K562 (cell line): Measurements from ENCODE around the gene PTPRT. TPM values are rescaled to one million over a fixed set of nuclear protein-coding genes. Genes with fewer than 3 reads are reported as not detected.

Experiments used
- ATAC-seq: fragments of 200-7000 bp; cut with Tn5 transposase; 3 replicates; pipeline ENCODE4 v1.9.1; 2020; ENCODE audit warnings: moderate library complexity
- BruUV-seq: library from RNA; stranded (reverse); fragments of 400-500 nt; replicated peaks from 2 replicates; lab custom pipeline; 2021; lab: Mats Ljungman, UMichigan
- CTCF ChIA-PET: fragments of 300-600 bp; formaldehyde crosslinking; extraction: SDS; loops from one replicate; lab custom pipeline; 2021; ENCODE audit warnings: low intra/inter-chr PET ratio; lab: Yijun Ruan, JAX
- POLR2A ChIA-PET: fragments of 300-600, 350-650 bp; sonication (Branson Sonifier 250); formaldehyde crosslinking; extraction: SDS; loops from one replicate; lab custom pipeline; 2021; ENCODE audit warnings: antibody characterized with exemption, inconsistent platforms; lab: Yijun Ruan, JAX
- DNase-seq, 4 experiments: peaks; one replicate each; pipeline versions ENCODE4 v3.0.0 to v3.0.0-alpha.2; 2011 to 2018; ENCODE audit warnings: low spot score in 3 of 4, mixed read lengths in 3 of 4; ENCODE audit errors: extremely low read depth in 1 of 4
- FAIRE-seq: peaks from 2 replicates; lab custom pipeline; 2011; peaks lifted over from hg19 to GRCh38; lab: Jason Lieb, UNC
- H2AFZ ChIP-seq: 2 replicates; pipeline ENCODE4 v1.6.0; 2011; ENCODE audit warnings: low read depth, low read length, control low read depth, inconsistent platforms
- H3K27ac ChIP-seq: fragments of 200-600 bp; 3 replicates; pipeline ENCODE4 v1.8.0; 2011; ENCODE audit warnings: low read depth, mild to moderate bottlenecking, control low read depth, inconsistent platforms, low read length, moderate library complexity, mixed read lengths; ENCODE audit errors: extremely low read depth
- H3K27me3 ChIP-seq, 2 experiments: fragments of 300-600 bp in 1 of 2; 2 replicates in 1 of 2; 3 replicates in 1 of 2; pipeline versions ENCODE4 v1.6.0 to v1.8.0; 2011; ENCODE audit warnings: inconsistent platforms in 2 of 2, low read length in 2 of 2, mild to moderate bottlenecking in 1 of 2, mixed read lengths in 1 of 2, moderate library complexity in 1 of 2; ENCODE audit not compliant: control insufficient read depth in 2 of 2, insufficient read depth in 2 of 2
- H3K36me3 ChIP-seq: fragments of 300-600 bp; 3 replicates; pipeline ENCODE4 v1.8.0; 2011; ENCODE audit warnings: mild to moderate bottlenecking, low read length, inconsistent platforms; ENCODE audit not compliant: control insufficient read depth, insufficient read depth
- H3K4me1 ChIP-seq, 2 experiments: fragments of 200-600 bp in 1 of 2; replicated peaks in 1 of 2; 2 replicates in 1 of 2; 3 replicates in 1 of 2; pipeline versions ENCODE4 v1.5.1 to v1.8.0; 2011; ENCODE audit warnings: inconsistent platforms in 2 of 2, low read length in 2 of 2, mild to moderate bottlenecking in 1 of 2, mixed read lengths in 1 of 2, moderate library complexity in 1 of 2; ENCODE audit not compliant: control insufficient read depth in 2 of 2, insufficient read depth in 2 of 2
- H3K4me2 ChIP-seq: 2 replicates; pipeline ENCODE4 v1.6.1; 2011; ENCODE audit warnings: low read length, control low read depth, inconsistent platforms, mixed read lengths; ENCODE audit not compliant: insufficient read depth
- H3K4me3 ChIP-seq: fragments of 200-600 bp; sonication (generic), shearing (Covaris generic); 2 replicates; pipeline ENCODE4 v1.5.1; 2016; ENCODE audit warnings: control low read depth, inconsistent platforms
- H3K79me2 ChIP-seq: fragments of 200-600 bp; 3 replicates; pipeline ENCODE4 v1.8.0; 2011; ENCODE audit warnings: low read length, inconsistent platforms; ENCODE audit not compliant: control insufficient read depth, insufficient read depth
- H3K9ac ChIP-seq, 2 experiments: 2 replicates each; pipeline versions ENCODE4 v1.6.0 to v1.6.1; 2011; ENCODE audit warnings: low read depth in 2 of 2, low read length in 2 of 2, control low read depth in 1 of 2, inconsistent platforms in 1 of 2, mild to moderate bottlenecking in 1 of 2, mixed read lengths in 1 of 2; ENCODE audit not compliant: insufficient read depth in 1 of 2
- H3K9me1 ChIP-seq: one replicate; pipeline ENCODE4 v1.6.0; 2011; ENCODE audit warnings: inconsistent platforms, mild to moderate bottlenecking, low read length, moderate library complexity; ENCODE audit not compliant: control insufficient read depth, insufficient read depth
- H3K9me3 ChIP-seq: replicated peaks from 2 replicates; pipeline ENCODE4 v1.5.1; 2011; ENCODE audit warnings: low read depth, low read length, inconsistent platforms; ENCODE audit not compliant: control insufficient read depth, insufficient read depth
- H4K20me1 ChIP-seq: replicated peaks from 2 replicates; pipeline ENCODE4 v1.6.1; 2011; ENCODE audit warnings: low read length, inconsistent platforms, mixed read lengths; ENCODE audit not compliant: control insufficient read depth, insufficient read depth
- CHD4 ChIP-seq: fragments of 200-600 bp; sonication (generic); IDR thresholded peaks from 3 replicates; pipeline ENCODE4 v1.6.1; 2012; ENCODE audit warnings: low read depth, mild to moderate bottlenecking, mixed read lengths, low read length, inconsistent platforms; ENCODE audit not compliant: insufficient read depth, insufficient replicate concordance, poor library complexity, severe bottlenecking
- DIDO1 ChIP-seq: fragments of 450-650 bp; IDR thresholded peaks from 2 replicates; pipeline ENCODE4 v1.6.1; 2016; ENCODE audit warnings: low read depth, missing biosample characterization, missing genetic modification characterization
- E4F1 ChIP-seq: fragments of 250-450 bp; sonication (Bioruptor Pico); IDR thresholded peaks from 2 replicates; pipeline ENCODE4 v1.5.0; 2021; ENCODE audit warnings: mild to moderate bottlenecking, borderline replicate concordance
- FOXK2 ChIP-seq, 2 experiments: fragments of 450-650 bp; IDR thresholded peaks in 1 of 2; conservative IDR thresholded peaks in 1 of 2; 2 replicates each; pipeline ENCODE4 v1.6.1; 2016; ENCODE audit warnings: low read depth in 2 of 2, mild to moderate bottlenecking in 1 of 2
- HNRNPL ChIP-seq: fragments of 200-400 bp; formaldehyde crosslinking; IDR thresholded peaks from 2 replicates; pipeline ENCODE4 v1.6.1; 2017; ENCODE audit warnings: low read depth, mild to moderate bottlenecking, low read length
- MYC ChIP-seq, 2 experiments: fragments of 250-450 bp in 1 of 2; sonication (Bioruptor Pico) in 1 of 2; IDR thresholded peaks; 2 replicates each; pipeline versions ENCODE4 v1.5.1 to v1.6.1; 2012 to 2021; ENCODE audit warnings: low read depth in 2 of 2, borderline replicate concordance in 1 of 2, improper control_type of control experiment in 1 of 2, low read length in 1 of 2, mild to moderate bottlenecking in 1 of 2, moderate library complexity in 1 of 2
- RCOR1 ChIP-seq, 2 experiments: IDR thresholded peaks; 2 replicates each; pipeline ENCODE4 v1.6.1; 2012; ENCODE audit warnings: low read depth in 2 of 2, low read length in 2 of 2, borderline replicate concordance in 1 of 2, improper control_type of control experiment in 1 of 2
- RUNX1 ChIP-seq: sonication (generic); IDR thresholded peaks from 2 replicates; pipeline ENCODE4 v1.6.1; 2016; ENCODE audit warnings: antibody characterized with exemption, low read depth
- TAF15 ChIP-seq: fragments of 200-400 bp; formaldehyde crosslinking; IDR thresholded peaks from 2 replicates; pipeline ENCODE4 v1.6.1; 2017; ENCODE audit warnings: mild to moderate bottlenecking, low read depth, low read length, moderate library complexity
- TAF9B ChIP-seq: fragments of 450-650 bp; IDR thresholded peaks from 2 replicates; pipeline ENCODE4 v1.6.1; 2018; ENCODE audit warnings: mild to moderate bottlenecking; ENCODE audit not compliant: partially characterized antibody
- ZNF436 ChIP-seq: fragments of 250-450, 450-650 bp; sonication (Bioruptor Pico); formaldehyde crosslinking; IDR thresholded peaks from 2 replicates; pipeline ENCODE4 v1.7.0; 2020; ENCODE audit warnings: mild to moderate bottlenecking
- ZNF444 ChIP-seq: fragments of 250-450 bp; sonication (Bioruptor Pico); IDR thresholded peaks from 2 replicates; pipeline ENCODE4 v1.4.0; 2020; ENCODE audit warnings: mild to moderate bottlenecking, moderate library complexity
- ZNF695 ChIP-seq: fragments of 450-650 bp; formaldehyde crosslinking; IDR thresholded peaks from 2 replicates; pipeline ENCODE4 v1.4.0; 2020; ENCODE audit warnings: mild to moderate bottlenecking, moderate library complexity
- WGBS: fragments of 100-300 bp; shearing (Covaris generic); methylation state at CpG from one replicate; pipeline ENCODE4 v1.1.6; 2016; ENCODE audit warnings: low coverage, mixed read lengths; ENCODE audit not compliant: insufficient coverage; ENCODE audit errors: missing lambda C conversion rate; 5-methylcytosine and 5-hydroxymethylcytosine counted together
- in situ Hi-C: fragments of 300-500 bp; cut with MboI; formaldehyde crosslinking; loops from 4 replicates; pipeline ENCODE4 v1.15.0; 2018; ENCODE audit warnings: inconsistent platforms, mixed read lengths
- intact Hi-C: fragments of 100-400 bp; cut with micrococcal nuclease; formaldehyde crosslinking; loops from 2 replicates; pipeline ENCODE4 v1.14.2; 2022
- polyA plus RNA-seq, 8 experiments: library from polyadenylated mRNA; depleted of rRNA in 4 of 8; stranded (reverse) in 5 of 8; unstranded in 3 of 8; fragments of >200 nt; fragmentation: Nextera tagmentation in 2 of 8; fragmentation: Illumina TruSeq in 1 of 8; extraction: Ambion mirVana in 2 of 8; extraction: Trizol in 1 of 8; gene quantifications; 2 replicates each; pipeline versions ENCODE4 v1.2.1 to v1.2.3, GENCODE V29; 2011 to 2014; ENCODE audit warnings: inconsistent platforms in 1 of 8, missing spikeins in 1 of 8
- total RNA-seq, 7 experiments: library from RNA; depleted of rRNA in 6 of 7; stranded (reverse); fragments of >200 nt in 6 of 7; fragmentation: Illumina TruSeq in 2 of 7; extraction: Trizol in 2 of 7; gene quantifications; 2 replicates each; pipeline versions ENCODE4 v1.2.1 to v1.2.3, GENCODE V29; 2011 to 2021; ENCODE audit warnings: low replicate concordance in 1 of 7
- TF ChIP-seq, protein P1 (sequence below), 3 experiments: fragments of 200-800 bp in 1 of 3; sonication (Bioruptor generic) in 1 of 3; sonication (generic) in 1 of 3; formaldehyde crosslinking in 1 of 3; IDR thresholded peaks; 2 replicates each; pipeline versions ENCODE4 v1.6.1 to v1.8.0; 2016 to 2022; ENCODE audit warnings: mild to moderate bottlenecking in 2 of 3, missing compliant biosample characterization in 2 of 3, missing genetic modification characterization in 2 of 3, missing genetic modification reagents in 1 of 3
- TF ChIP-seq, protein P2 (sequence below), 2 experiments: IDR thresholded peaks; 2 replicates each; pipeline ENCODE4 v1.6.1; 2011; ENCODE audit warnings: borderline replicate concordance in 1 of 2, control low read depth in 1 of 2, low read depth in 1 of 2, low read length in 1 of 2, mild to moderate bottlenecking in 1 of 2, mixed read lengths in 1 of 2, moderate library complexity in 1 of 2; ENCODE audit not compliant: insufficient read depth in 1 of 2, insufficient read length in 1 of 2, poor library complexity in 1 of 2, severe bottlenecking in 1 of 2; ENCODE audit errors: extremely low read depth in 1 of 2

The PTPRT gene
- total and polyA plus RNA-seq, 9 of the 15 experiments (the other 6 are each of a cell fraction or from before 2014, with no cell fraction given) = not detected

GRCh38 chr20:42686057-42686456 lies 503.6 kb downstream of the PTPRT start:
- H3K9ac ChIP-seq = no peak overlapping the region
- no peaks in the 10 kb centered on the region for H3K79me2 ChIP-seq
- H3K4me1 ChIP-seq = no peaks in the 10 kb centered on the region
- WGBS = 0% methylated on average over 2 of the region's 2 CpGs
- H3K36me3 ChIP-seq = no peaks in the 10 kb centered on the region
- H3K4me2 ChIP-seq = no peak overlapping the region
- ATAC-seq (no peak), DNase-seq (no peak), FAIRE-seq (no peak)
- in situ Hi-C loops (no loop called here), intact Hi-C loops (no loop called here)
- no peak overlapping the region for H3K27ac ChIP-seq
- no peak overlapping the region for H2AFZ ChIP-seq
- no TSS peak for BruUV-seq
- ChIA-PET CTCF (no interaction called here), POLR2A (no interaction called here)
- H3K27me3 ChIP-seq = no peaks in the 10 kb centered on the region
- H3K4me3 ChIP-seq = no peak overlapping the region
- H3K9me1 ChIP-seq = no peaks in the 10 kb centered on the region
- no peaks in the 10 kb centered on the region for H3K9me3 ChIP-seq
- TF ChIP-seq FOXK2 (conservative IDR thresholded peaks at IDR 0.05 in 1 of 2, IDR thresholded peaks at IDR 0.05 in 1 of 2; ENCODE audit: low read depth in 2 of 2) = no peak
- TF ChIP-seq RCOR1 (IDR thresholded peaks at IDR 0.05; ENCODE audit: borderline replicate concordance in 1 of 2, low read depth in 2 of 2, low read length in 2 of 2) = no peak
- TF ChIP-seq ZNF444 (CRISPR knock-in tag) = no peak
- TF ChIP-seq MYC (IDR thresholded peaks at IDR 0.05; ENCODE audit: low read depth, low read length) = no peak
- no peak for TF ChIP-seq MYC (CRISPR knock-in tag; IDR thresholded peaks at IDR 0.05; ENCODE audit: borderline replicate concordance, low read depth)
- no peak for TF ChIP-seq DIDO1 (tag)
- TF ChIP-seq, protein P1, sequence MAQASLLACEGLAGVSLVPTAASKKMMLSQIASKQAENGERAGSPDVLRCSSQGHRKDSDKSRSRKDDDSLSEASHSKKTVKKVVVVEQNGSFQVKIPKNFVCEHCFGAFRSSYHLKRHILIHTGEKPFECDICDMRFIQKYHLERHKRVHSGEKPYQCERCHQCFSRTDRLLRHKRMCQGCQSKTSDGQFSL (CRISPR knock-in tag; IDR thresholded peaks at IDR 0.05) = no peak
- TF ChIP-seq, protein P1 (tag; IDR thresholded peaks at IDR 0.05) = no peak
- no peak for TF ChIP-seq RUNX1
- TF ChIP-seq TAF15 = no peak
- TF ChIP-seq E4F1 (CRISPR knock-in tag) = no peak
- TF ChIP-seq, protein P2, sequence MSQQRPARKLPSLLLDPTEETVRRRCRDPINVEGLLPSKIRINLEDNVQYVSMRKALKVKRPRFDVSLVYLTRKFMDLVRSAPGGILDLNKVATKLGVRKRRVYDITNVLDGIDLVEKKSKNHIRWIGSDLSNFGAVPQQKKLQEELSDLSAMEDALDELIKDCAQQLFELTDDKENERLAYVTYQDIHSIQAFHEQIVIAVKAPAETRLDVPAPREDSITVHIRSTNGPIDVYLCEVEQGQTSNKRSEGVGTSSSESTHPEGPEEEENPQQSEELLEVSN (IDR thresholded peaks at IDR 0.05; ENCODE audit: borderline replicate concordance in 1 of 2, extremely low read depth in 1 of 2, insufficient read depth in 1 of 2, insufficient read length in 1 of 2, low read depth in 1 of 2, low read length in 1 of 2, poor library complexity in 1 of 2, severe bottlenecking in 1 of 2) = no peak
- TF ChIP-seq CHD4 = no peak
- TF ChIP-seq ZNF436 = no peak
- TF ChIP-seq HNRNPL = no peak
- TF ChIP-seq ZNF695 = no peak
- no peak for TF ChIP-seq TAF9B
- no peaks in the 10 kb centered on the region for H4K20me1 ChIP-seq
